ENCODE data around the gene SNAI1. TPM values are rescaled to one million over a fixed set of nuclear protein-coding genes. Genes with fewer than 3 reads are reported as not detected.
A peak's percentile ranks its signal among the peaks of the same experiment; 100 is the strongest.

SNAI1 gene
- total RNA-seq, 1 donor from 2014 or later, result 1.4 TPM

DNA sequence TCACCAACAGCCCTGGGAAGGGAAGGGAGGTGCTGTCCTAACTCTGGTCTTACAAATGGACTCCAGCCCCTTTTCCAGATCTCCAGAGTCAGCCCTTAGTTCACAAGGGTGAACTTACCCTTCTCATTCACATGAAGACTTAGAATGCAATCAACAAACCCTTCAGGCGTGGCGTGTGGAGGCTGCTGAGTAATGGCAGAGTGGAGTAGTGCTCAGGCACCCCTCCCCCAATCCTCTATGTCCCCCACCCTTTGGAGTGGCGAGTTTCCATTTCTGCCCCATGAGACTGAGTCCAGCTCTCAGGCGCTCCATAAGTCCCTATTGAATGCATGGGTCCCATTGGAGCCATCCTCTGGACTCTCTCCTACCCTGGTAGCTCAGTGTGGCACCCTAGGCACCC is 3.3 kb downstream of the SNAI1 start:
- no peak for DNase-seq (ENCODE audit: low read depth)
- TF ChIP-seq, protein P1, sequence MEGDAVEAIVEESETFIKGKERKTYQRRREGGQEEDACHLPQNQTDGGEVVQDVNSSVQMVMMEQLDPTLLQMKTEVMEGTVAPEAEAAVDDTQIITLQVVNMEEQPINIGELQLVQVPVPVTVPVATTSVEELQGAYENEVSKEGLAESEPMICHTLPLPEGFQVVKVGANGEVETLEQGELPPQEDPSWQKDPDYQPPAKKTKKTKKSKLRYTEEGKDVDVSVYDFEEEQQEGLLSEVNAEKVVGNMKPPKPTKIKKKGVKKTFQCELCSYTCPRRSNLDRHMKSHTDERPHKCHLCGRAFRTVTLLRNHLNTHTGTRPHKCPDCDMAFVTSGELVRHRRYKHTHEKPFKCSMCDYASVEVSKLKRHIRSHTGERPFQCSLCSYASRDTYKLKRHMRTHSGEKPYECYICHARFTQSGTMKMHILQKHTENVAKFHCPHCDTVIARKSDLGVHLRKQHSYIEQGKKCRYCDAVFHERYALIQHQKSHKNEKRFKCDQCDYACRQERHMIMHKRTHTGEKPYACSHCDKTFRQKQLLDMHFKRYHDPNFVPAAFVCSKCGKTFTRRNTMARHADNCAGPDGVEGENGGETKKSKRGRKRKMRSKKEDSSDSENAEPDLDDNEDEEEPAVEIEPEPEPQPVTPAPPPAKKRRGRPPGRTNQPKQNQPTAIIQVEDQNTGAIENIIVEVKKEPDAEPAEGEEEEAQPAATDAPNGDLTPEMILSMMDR (conservative IDR thresholded peaks at IDR 0.05; ENCODE audit: low read depth, low read length), result no peak
- H3K4me3 ChIP-seq (ENCODE audit: low read depth, low read length), result peak overlapping the region; percentile 75

DNA sequence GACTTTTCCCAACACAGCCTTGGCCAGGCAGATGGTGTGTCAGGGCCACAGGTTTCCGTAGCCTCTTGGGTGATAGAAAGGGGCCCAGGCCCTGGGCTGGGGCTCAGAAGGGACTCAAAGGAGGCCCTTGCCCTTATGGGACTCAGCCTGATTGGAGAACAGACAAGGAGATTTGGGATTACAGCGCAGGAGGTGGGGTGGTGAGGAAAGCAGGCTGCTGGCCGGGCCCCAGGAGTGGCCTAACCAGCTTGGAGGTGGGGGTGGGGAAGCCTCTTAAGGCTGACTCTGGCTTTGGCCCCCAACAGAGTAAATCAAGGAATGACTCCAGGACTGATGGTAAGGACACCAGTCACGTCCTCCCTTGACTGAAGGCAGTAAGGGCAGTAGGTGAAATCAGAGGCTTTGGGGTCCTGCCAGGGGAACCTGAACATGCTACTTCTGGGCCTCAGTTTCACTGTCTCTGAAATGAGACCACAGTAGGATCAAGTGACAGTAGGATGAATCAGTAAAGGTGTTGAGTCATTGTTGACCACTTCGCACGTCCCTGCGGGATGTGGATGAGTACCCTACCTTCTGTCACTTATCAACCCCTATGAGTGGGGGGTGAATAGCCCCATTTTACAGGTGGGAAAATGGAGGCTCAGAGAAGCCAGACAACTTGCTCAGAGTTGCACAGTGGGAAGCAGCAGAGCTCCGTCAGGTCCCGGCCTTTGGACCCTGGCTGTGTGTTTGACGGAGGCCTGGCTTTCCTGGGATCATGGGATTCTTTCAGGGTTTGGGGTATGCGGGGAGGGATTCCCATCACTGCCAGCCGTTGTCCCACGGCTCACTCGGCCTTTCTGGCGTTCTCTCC is 4.5 kb downstream of the SNAI1 start:
- no peak overlapping the region for H3K4me3 ChIP-seq (ENCODE audit: low read depth, low read length)
- TF ChIP-seq, protein P1 (conservative IDR thresholded peaks at IDR 0.05; ENCODE audit: low read depth, low read length), result no peak
- DNase-seq (ENCODE audit: low read depth), result no peak

DNA sequence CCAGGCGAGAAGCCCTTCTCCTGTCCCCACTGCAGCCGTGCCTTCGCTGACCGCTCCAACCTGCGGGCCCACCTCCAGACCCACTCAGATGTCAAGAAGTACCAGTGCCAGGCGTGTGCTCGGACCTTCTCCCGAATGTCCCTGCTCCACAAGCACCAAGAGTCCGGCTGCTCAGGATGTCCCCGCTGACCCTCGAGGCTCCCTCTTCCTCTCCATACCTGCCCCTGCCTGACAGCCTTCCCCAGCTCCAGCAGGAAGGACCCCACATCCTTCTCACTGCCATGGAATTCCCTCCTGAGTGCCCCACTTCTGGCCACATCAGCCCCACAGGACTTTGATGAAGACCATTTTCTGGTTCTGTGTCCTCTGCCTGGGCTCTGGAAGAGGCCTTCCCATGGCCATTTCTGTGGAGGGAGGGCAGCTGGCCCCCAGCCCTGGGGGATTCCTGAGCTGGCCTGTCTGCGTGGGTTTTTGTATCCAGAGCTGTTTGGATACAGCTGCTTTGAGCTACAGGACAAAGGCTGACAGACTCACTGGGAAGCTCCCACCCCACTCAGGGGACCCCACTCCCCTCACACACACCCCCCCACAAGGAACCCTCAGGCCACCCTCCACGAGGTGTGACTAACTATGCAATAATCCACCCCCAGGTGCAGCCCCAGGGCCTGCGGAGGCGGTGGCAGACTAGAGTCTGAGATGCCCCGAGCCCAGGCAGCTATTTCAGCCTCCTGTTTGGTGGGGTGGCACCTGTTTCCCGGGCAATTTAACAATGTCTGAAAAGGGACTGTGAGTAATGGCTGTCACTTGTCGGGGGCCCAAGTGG is 5.3 kb downstream of the SNAI1 start:
- DNase-seq (ENCODE audit: low read depth), result no peak

DNA sequence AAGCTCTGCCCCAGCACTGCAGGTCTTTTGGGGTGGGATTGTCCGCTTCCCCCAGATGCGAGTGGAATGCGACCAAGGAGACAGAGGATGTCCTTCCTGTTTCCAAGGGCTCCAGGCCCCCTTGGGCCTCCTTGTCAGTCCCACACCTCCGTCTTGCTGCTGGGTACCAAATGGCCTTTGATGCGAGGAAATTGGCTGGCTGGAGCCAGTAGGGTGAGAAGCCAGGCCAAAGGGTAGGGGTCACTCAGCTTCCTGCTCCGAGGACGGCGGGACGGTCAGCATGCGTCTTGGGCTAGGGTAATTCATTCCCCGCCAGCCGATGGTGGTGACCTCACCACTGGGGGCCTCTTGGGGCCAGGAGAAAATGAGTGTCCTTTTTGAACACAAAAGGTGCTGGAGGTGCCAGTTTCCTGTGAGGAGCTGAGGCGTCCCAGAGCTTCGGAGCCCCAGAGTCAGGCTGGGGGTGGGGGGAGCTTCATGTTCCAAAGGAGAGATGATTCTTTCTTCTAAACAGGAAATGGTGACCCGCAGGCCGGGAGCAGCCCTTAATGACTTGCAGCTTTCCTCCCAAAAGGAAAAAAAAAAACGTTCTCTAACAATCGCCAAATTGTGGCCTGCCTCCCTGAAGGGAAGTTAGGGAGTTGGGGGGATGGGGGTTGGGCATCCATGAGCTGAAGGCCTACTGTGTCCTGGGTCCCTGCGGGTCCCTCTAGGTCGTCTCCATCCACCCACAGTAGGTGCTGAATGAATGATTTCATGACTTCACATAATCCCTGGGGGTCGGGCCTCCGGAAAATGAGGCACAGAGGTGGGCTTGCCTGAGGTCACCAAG is 6.7 kb downstream of the SNAI1 start:
- TF ChIP-seq, protein P1 (conservative IDR thresholded peaks at IDR 0.05; ENCODE audit: low read depth, low read length), result no peak
- no peak for DNase-seq (ENCODE audit: low read depth)

More for the DNA sequence above, 5.3 kb downstream of the SNAI1 start:
- TF ChIP-seq, protein P1 (conservative IDR thresholded peaks at IDR 0.05; ENCODE audit: low read depth, low read length), result no peak
- H3K4me3 ChIP-seq (ENCODE audit: low read depth, low read length), result no peak overlapping the region

DNA sequence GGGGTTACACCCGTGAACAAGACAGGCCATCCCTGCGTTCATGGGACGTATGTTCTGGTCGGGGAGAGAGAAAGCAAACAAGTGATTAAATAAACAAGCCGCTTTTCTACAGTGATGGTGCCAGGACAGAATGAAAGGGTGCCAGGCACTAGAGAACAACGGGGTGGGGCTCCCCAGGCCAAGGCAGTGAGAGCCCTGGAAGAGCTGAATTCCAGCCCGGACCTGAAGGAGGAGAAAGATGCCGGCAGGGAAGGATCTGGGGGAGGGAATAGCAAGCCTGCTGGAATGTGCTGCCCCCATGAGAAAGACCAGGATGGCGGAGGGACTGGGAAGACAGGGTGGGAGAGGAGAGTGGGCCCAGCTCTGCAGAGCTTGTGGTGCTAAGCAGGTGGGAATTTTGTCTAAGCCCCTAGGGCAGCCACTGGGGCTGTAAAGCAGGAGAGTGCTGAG is 7.5 kb downstream of the SNAI1 start:
- DNase-seq (ENCODE audit: low read depth), result no peak
- H3K4me3 ChIP-seq (ENCODE audit: low read depth, low read length), result no peak overlapping the region
- TF ChIP-seq, protein P1 (conservative IDR thresholded peaks at IDR 0.05; ENCODE audit: low read depth, low read length), result no peak

More for the DNA sequence above, 6.7 kb downstream of the SNAI1 start:
- no peak overlapping the region for H3K4me3 ChIP-seq (ENCODE audit: low read depth, low read length)

DNA sequence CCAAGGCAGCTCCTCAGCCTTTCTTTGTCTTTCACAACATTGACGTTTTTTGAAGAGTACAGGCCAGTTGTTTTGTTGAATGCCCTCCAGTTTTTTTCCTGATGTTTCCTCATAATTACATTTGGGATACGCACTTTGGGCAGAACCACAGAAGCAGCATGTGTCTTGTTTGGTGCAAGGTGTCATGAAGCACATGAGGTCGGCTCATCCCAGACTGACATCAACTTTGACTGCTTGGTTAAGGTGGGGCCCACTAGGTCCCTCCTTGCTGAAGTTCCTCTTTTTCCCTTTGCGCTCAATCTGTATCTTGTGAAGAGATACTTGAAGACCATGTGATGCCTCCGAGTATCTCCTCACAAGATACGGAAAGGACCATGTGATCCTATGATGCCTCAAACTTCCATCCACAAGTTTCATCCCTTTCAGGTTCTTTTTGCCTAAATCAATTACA is 10.5 kb downstream of the SNAI1 start:
- TF ChIP-seq, protein P1 (conservative IDR thresholded peaks at IDR 0.05; ENCODE audit: low read depth, low read length), result no peak
- no peak for DNase-seq (ENCODE audit: low read depth)
- no peak overlapping the region for H3K4me3 ChIP-seq (ENCODE audit: low read depth, low read length)

Measured in epithelial cell of proximal tubule (primary cell).